ENCODE data around the gene YAF2.

GRCh38 chr12:42135259-42135814 lies 102.7 kb downstream of the YAF2 start:
- TF ChIP-seq EZH2 (IDR thresholded peaks at IDR 0.05): no peak
- no peak for TF ChIP-seq POLR2AphosphoS5 (IDR thresholded peaks at IDR 0.05; ENCODE audit: borderline replicate concordance, low read depth, low read length)
